Liver (tissue), 3 donors: ENCODE data around the gene GLRB.

ENCODE experiments used
- CTCF ChIP-seq: fragments of 150-350 bp; IDR thresholded peaks from 2 replicates; pipeline ENCODE4 v1.5.1; 2017; ENCODE audit warnings: improper control_type of control experiment, low read depth, low read length; ENCODE audit not compliant: missing input control
- EGR1 ChIP-seq, 2 donors: IDR thresholded peaks; 2 replicates each; pipeline ENCODE4 v1.6.1; 2016 to 2018; ENCODE audit warnings: antibody characterized with exemption in 2 of 2, low read depth in 2 of 2
- FOXA1 ChIP-seq: IDR thresholded peaks from 2 replicates; pipeline ENCODE4 v1.6.1; 2016; ENCODE audit warnings: antibody characterized with exemption
- GABPA ChIP-seq, 2 donors: IDR thresholded peaks in 1 of 2; conservative IDR thresholded peaks in 1 of 2; 2 replicates each; pipeline ENCODE4 v1.6.1; 2016; ENCODE audit warnings: antibody characterized with exemption in 2 of 2, mild to moderate bottlenecking in 1 of 2, moderate library complexity in 1 of 2
- HNF4A ChIP-seq, 2 donors: conservative IDR thresholded peaks; 2 replicates each; pipeline ENCODE4 v1.6.1; 2016; ENCODE audit warnings: antibody characterized with exemption in 2 of 2, mild to moderate bottlenecking in 2 of 2
- HNF4G ChIP-seq: IDR thresholded peaks from 2 replicates; pipeline ENCODE4 v1.6.1; 2016; ENCODE audit warnings: antibody characterized with exemption
- JUND ChIP-seq, 2 donors: IDR thresholded peaks; 2 replicates each; pipeline ENCODE4 v1.6.1; 2016; ENCODE audit warnings: antibody characterized with exemption in 2 of 2
- RAD21 ChIP-seq, 2 donors: IDR thresholded peaks; 2 replicates each; pipeline ENCODE4 v1.6.1; 2016; ENCODE audit warnings: antibody characterized with exemption in 2 of 2, mild to moderate bottlenecking in 2 of 2
- RXRA ChIP-seq, 2 donors: IDR thresholded peaks; 2 replicates each; pipeline ENCODE4 v1.6.1; 2017 to 2018; ENCODE audit warnings: antibody characterized with exemption in 2 of 2, mild to moderate bottlenecking in 1 of 2
- TAF1 ChIP-seq: conservative IDR thresholded peaks from 2 replicates; pipeline ENCODE4 v1.6.1; 2016; ENCODE audit warnings: antibody characterized with exemption, mild to moderate bottlenecking
- YY1 ChIP-seq: IDR thresholded peaks from 2 replicates; pipeline ENCODE4 v1.6.1; 2016; ENCODE audit warnings: antibody characterized with exemption, mild to moderate bottlenecking
- TF ChIP-seq, protein P1 (sequence below): IDR thresholded peaks from 2 replicates; pipeline ENCODE4 v1.6.1; 2016; ENCODE audit warnings: antibody characterized with exemption
- TF ChIP-seq, protein P2 (sequence below): IDR thresholded peaks from 2 replicates; pipeline ENCODE4 v1.6.1; 2016; ENCODE audit warnings: antibody characterized with exemption
- TF ChIP-seq, protein P3 (sequence below): IDR thresholded peaks from 2 replicates; pipeline ENCODE4 v1.6.1; 2016; ENCODE audit warnings: antibody characterized with exemption, mild to moderate bottlenecking
- donor health status: healthy.
- donor health status: healthy.

GRCh38 chr4:157185363-157185762 lies 109.4 kb downstream of the GLRB start:
- TF ChIP-seq CTCF: no peak
- TF ChIP-seq YY1: no peak
- TF ChIP-seq, protein P1, sequence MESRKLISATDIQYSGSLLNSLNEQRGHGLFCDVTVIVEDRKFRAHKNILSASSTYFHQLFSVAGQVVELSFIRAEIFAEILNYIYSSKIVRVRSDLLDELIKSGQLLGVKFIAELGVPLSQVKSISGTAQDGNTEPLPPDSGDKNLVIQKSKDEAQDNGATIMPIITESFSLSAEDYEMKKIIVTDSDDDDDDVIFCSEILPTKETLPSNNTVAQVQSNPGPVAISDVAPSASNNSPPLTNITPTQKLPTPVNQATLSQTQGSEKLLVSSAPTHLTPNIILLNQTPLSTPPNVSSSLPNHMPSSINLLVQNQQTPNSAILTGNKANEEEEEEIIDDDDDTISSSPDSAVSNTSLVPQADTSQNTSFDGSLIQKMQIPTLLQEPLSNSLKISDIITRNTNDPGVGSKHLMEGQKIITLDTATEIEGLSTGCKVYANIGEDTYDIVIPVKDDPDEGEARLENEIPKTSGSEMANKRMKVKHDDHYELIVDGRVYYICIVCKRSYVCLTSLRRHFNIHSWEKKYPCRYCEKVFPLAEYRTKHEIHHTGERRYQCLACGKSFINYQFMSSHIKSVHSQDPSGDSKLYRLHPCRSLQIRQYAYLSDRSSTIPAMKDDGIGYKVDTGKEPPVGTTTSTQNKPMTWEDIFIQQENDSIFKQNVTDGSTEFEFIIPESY: no peak
- TF ChIP-seq JUND (IDR thresholded peaks at IDR 0.05): no peak
- TF ChIP-seq TAF1: no peak
- no peak for TF ChIP-seq RXRA (IDR thresholded peaks at IDR 0.05)
- no peak for TF ChIP-seq HNF4A (conservative IDR thresholded peaks at IDR 0.05)
- no peak for TF ChIP-seq FOXA1
- TF ChIP-seq RAD21 (IDR thresholded peaks at IDR 0.05): no peak
- TF ChIP-seq HNF4G: no peak
- no peak for TF ChIP-seq EGR1 (IDR thresholded peaks at IDR 0.05; ENCODE audit: low read depth in 2 of 2)
- TF ChIP-seq, protein P2, sequence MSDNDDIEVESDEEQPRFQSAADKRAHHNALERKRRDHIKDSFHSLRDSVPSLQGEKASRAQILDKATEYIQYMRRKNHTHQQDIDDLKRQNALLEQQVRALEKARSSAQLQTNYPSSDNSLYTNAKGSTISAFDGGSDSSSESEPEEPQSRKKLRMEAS: no peak
- no peak for TF ChIP-seq GABPA (IDR thresholded peaks at IDR 0.05 in 1 of 2, conservative IDR thresholded peaks at IDR 0.05 in 1 of 2)
- TF ChIP-seq, protein P3, sequence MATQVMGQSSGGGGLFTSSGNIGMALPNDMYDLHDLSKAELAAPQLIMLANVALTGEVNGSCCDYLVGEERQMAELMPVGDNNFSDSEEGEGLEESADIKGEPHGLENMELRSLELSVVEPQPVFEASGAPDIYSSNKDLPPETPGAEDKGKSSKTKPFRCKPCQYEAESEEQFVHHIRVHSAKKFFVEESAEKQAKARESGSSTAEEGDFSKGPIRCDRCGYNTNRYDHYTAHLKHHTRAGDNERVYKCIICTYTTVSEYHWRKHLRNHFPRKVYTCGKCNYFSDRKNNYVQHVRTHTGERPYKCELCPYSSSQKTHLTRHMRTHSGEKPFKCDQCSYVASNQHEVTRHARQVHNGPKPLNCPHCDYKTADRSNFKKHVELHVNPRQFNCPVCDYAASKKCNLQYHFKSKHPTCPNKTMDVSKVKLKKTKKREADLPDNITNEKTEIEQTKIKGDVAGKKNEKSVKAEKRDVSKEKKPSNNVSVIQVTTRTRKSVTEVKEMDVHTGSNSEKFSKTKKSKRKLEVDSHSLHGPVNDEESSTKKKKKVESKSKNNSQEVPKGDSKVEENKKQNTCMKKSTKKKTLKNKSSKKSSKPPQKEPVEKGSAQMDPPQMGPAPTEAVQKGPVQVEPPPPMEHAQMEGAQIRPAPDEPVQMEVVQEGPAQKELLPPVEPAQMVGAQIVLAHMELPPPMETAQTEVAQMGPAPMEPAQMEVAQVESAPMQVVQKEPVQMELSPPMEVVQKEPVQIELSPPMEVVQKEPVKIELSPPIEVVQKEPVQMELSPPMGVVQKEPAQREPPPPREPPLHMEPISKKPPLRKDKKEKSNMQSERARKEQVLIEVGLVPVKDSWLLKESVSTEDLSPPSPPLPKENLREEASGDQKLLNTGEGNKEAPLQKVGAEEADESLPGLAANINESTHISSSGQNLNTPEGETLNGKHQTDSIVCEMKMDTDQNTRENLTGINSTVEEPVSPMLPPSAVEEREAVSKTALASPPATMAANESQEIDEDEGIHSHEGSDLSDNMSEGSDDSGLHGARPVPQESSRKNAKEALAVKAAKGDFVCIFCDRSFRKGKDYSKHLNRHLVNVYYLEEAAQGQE: no peak
